NCI-H128 (cell line): ENCODE measurements around the gene PIGK.
"Not testable (repeated sequence)": the region's sequence is repeated elsewhere in the genome, so short reads cannot be mapped to it uniquely, and the experiment has no call there.

ENCODE experiments used
- DNase-seq: peaks from one replicate; lab custom pipeline; 2025; ENCODE audit not compliant: unreplicated experiment; lab: John Stamatoyannopoulos, UW

The PIGK gene

DNA sequence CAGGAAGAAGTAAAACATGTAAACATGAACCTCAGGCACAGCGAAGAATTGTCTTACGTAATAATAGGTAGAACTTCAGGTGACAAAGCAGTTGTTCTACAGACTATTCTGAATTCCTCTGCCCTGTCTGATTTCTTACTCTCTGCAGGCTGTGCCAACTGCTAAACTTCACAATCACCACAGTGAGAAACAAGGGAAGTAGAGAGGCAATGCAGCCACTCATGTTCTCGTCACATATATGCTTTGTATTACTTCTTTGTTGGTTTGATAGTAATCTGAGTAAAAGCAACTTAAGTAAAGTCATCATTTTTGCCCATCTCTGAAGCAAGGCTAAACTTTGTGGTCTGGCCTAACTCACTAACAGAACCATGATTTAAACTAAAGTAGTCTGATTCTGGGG lies 21.9 kb downstream of the PIGK start:
- no peak for DNase-seq

DNA sequence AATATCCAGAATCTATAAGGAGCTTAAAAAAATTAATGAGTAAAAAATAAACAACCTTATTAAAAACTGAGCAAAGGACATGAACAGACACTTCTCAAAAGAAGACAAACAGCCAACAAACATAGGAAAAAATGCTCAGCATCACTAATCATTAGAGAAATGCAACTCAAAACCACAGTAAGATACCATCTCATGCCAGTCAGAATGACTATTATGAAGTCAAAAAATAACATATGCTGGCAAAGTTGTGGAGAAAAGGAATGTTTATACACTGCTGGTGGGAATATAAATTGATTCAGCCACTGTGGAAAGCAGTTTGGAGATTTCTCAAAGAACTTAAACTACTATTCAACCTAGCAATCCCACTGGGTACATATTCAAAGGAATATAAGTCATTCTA lies 25.3 kb downstream of the PIGK start:
- DNase-seq: no peak

DNA sequence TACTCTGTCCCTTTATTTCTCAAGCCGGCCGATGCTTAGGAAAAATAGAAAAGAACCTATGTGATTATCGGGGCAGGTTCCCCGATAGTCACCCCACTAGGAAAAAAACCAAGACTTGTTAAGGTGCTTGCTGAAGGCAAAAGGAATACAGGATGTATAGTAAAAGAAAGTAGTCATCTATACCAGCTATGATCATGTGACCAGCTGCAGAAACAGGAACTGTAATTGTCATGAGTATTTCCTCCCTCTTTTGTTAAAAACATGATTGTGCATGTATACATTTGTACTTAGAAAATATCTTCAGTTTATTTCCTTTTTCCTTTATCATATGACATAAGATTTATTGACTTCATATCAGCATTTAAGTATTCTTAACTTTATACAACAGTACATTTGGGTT lies 30.5 kb downstream of the PIGK start:
- no peak for DNase-seq

DNA sequence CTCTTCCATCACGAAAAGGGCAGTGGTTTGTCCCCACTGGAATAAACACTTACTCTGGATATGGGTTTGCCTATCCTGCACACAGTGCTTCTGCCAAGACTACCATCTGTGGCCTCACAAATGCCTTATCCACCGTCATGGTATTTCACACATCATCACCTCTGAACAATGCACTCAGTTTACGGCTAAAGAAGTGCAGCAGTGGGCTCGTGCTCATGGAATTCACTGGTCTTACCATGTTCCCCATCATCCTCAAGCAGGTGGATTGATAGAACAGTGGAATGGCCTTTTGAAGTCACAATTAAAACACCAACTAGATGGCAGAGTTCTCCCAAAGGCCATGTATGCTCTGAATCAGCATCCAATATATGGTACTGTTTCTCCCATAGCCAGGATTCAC lies 32.3 kb downstream of the PIGK start:
- not testable (repeated sequence) for DNase-seq

DNA sequence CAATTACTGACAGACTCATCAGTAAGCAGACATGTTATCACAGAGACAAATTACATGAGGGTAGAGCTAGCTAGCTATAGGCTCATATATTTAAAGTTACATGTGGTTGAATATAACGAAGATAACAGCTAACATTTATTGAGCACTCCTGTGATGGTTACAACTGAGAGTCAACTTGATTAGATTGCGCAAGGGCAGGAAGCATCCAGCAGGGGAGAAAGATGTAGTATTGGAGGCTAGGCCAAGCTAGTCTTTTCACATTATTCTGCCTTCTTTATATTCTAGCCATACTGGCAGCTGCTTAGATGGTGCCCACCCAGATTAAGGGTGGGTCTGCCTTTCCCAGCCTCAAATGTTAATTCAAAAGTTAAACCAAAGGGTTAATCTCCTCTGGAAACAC lies 37.1 kb downstream of the PIGK start:
- DNase-seq: no peak

DNA sequence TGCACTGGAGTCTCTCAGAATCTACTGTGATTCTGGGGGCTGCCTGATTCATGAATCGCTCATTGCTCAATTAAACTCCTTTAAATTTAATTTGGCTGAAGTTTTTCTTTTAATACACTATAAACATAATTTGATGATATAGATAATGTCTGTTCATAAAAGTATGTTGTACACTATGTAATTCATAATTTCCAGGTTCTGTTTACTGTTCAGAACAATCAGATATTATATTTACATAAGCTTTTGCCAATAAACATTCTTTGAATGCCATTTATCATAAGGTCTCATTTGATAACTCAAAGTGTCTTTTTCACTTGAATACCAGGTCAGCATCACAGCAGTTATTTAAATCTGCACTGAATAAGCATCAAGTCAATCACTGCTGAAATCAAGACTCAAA lies 39.6 kb downstream of the PIGK start:
- DNase-seq: no peak

DNA sequence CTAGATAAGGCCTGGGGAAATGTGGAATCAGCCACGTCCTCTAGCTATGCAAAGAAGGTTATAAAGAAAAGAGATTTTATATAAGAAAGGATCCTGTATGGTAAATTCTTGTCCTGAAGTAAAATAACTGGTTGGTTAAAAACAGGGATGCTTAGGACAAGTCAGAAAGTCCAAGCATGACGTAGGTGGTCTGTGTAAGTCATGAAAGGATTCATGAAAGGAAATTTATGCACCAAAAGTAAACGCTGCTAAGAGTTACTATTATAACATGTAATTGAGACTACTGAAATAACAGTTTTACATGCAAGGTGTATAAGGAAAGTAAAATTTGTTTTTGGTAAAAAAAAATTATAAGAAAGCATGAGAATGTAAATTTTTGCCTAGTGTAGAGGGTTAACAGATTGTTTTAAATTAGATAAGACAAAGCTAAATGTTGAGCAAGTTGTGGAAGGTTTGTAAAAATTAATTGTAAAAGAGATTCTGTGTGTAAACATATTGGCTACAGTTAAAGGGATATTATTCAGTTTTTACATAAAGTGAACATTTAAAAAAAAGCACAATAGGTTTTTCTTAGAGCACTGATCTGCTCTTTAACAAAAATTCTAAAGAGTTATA lies 43.9 kb downstream of the PIGK start:
- no peak for DNase-seq

DNA sequence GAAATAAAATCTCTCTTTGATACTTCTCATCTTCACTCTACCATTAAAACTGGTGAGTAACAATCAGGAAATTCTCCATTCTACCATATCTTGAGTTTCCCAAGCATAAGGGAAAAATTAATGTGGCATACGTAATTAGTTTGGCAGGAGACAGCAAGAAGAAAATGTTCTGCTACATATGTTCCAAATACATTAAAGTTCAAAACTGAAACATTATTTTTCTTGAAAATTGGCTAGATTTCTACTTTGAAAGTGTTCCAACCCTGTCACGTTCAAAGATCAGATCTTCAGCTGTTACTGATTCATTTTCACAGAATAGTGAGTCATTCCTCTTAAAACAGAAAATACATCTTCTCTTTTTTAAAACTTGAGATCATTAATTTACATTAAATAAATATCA lies 48.5 kb downstream of the PIGK start:
- no peak for DNase-seq

DNA sequence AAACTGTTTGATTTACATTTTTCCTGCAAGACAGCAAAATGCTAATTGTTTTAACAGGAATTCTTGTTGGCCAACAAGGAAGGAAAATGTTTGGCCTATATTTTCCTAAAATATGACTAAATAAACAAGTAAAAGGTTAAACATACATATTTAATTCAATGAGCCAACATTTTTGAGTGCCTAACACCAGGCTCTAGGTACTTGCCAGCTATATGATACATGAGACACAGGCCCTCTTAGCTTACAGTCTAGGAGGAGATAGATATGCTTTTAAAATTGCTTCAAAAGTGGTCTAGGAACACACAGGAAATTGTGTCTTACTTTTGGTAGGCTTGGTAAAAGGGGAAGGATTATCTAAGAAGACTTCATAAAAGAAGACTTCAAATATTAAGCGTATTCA lies 50.9 kb downstream of the PIGK start:
- DNase-seq: no peak

DNA sequence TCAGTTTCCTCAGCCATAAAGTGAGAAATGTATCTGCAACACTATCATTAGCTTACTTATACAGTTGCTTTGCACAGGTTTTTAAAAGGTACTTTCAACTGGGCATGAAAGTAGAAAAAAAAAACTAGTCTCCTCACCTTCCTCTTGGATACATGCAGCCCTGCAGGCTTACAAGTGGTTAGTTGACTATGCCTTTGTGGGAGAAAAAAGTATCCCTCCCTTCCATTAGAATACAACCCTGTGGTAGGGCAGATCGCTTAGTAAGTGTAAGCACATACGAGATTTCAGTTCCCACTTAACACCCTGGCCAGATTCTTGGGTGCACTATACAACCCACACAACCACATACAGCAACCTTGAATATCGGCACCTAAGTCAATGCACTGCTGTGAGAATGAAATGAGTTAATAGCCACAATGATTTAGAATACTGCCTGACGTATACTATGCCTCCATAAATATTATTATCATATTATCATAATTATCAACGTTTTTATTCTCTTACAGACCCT lies 54.7 kb downstream of the PIGK start:
- DNase-seq: no peak

DNA sequence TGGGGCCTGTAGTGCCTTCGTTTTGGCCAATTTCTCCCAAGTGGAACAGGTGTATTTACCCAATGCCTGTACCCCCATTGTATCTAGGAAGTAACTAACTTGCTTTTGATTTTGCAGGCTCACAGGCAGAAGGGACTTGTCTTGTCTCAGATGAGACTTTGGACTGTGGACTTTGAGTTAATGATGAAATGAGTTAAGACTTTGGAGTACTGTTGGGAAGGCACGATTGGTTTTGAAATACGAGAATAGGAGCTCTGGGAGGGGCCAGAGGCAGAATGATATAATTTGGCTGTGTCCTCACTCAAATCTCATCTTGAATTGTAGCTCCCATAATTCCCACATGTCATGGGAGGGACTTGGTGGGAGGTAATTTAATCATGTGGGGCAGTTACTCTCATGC lies 59.5 kb downstream of the PIGK start:
- DNase-seq: not testable (repeated sequence)

DNA sequence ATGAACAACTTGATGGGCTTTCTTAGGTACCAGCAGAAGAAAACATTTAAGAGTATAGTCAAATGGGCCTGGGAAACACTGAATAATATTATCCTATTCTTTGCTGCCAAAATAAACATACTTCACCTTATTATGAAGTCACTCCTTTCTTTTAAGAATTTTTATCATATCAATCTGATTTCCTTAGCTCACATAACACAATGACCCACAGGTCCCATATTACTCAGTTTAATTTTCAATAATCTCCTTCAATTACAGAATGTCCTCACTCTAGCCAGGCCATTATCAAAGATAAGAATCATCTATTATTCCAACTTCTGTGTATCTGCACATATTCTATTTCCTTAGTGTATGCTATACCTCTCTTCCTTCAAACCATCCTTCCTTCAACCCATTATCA lies 63.0 kb downstream of the PIGK start:
- no peak for DNase-seq

DNA sequence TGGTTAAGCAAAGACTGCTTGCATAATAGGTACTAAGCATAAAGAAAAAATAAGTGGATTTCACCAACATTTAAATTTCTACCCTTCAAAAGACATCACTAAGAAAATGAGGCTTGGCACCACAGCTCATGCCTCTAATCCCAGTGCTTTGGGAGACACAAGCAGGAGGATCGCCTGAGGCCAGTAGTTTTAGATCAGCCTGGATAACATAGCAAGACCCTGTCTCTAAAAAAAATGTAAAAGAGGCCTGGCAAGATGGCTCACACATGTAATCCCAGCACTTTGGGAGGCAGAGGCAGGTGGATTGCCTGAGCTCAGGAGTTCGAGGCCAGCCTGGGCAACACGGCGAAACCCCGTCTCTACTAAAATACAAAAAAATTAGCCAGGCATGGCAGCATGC lies 73.0 kb downstream of the PIGK start:
- DNase-seq: no peak

DNA sequence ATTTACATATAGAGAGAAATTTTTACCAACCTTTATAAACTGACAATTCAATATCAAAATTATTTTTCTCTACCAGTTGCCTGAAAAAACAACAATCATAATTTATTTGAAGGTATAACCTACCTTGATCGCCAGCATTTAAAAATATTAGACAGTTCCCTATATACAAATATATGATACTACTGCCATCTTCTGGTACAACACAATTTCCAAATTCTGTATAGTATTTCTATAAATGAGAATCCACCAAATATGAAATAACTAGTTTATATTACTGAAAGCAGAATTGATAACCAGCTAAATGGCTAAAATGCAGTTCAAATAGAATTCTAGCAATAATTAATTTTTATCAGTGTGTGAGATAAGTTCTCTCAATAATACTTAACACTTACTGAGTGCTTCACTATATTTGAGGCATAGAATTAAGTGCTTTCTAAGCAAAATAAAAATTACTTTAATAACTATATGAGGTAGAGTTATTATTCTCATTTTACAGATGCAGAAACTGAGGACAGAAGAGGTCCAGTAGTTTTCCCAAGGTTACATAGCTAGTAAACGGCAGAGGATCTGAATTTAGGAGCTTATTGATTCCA lies 75.6 kb downstream of the PIGK start:
- peak; percentile 5 for DNase-seq

DNA sequence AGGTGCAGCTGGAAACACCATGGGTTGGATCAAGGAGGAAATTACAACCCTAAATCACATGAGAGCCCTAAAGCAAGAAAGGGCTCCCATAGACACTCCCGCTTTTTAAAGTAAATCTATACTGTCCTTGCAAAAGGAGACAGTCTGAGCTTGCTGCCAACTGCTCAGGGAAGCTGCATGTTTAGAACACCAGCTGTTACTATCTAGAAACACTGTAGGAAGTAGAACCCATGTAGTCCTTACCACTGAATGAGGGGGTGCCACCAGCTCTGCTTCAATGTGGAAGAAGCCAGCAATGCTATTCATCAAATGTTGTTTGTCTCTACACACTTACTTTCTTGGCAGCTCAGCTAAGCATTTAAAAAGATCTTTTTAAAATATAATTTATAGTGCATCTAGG lies 79.8 kb downstream of the PIGK start:
- no peak for DNase-seq

DNA sequence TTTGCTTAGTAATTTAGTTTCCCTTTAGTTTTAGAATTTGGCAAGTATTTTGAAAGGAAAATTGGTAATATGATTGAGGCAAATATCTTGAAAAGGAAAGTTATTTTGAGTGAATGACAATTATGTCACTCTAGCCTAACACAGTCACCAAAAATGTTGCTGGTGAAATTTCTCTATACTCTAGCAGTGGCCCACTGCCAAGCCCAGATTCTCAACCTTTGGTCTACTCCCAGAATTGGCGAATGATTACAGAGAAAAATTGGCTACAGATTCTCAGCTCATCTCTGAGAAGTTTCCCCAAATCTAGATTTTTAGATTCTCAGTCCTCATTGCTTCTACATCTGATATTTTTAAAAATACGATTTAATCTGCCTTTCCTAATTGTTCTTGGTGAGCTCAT lies 84.9 kb downstream of the PIGK start:
- no peak for DNase-seq

DNA sequence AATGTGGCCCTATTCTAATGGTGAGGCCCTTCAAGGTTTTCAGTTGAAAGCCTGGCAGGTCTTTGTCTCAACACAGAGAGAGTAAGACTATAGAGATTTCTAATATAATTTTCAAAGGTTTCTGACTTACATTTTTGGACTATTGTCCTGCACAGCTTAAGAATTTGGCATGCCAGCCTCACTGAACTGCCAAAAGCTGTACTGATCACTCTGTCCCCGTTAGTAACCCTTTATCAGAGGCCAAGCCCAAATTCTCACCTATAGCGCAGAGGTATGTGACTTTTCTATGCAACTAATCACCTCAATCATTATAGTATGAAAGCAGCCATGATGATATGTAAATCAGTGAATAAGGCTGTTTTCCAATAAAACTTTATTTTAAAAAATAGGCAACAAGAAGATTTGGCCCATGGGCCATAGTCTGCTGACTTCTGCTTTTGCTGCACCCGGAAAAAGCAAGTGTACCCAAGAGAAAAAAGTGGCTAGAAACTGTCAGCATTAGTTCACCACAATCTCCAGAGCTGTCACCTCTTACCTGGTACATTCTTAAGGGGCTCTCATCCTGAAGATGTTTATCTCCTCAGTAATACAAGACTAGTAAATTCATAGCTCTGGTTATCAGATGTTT lies 85.4 kb downstream of the PIGK start:
- no peak for DNase-seq

DNA sequence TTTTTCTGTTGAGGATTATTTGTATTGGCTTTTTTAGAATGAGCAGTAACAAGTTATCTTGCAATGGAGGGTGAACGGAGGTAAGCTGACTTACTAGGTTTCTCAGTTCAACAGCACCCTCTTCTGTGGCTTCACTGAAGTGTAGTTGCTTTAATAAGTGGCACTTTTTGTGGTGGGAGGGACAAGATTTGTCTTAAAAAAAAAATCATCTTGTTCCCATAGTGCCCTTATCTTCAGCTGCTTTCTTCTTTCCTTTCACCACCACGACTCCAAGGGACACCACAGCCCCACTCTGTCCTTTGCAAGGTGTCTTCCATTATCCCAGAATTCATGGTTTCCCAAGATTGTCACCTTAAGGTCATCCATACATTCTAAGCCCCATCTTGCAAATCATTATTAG lies 92.9 kb downstream of the PIGK start:
- peak; percentile 26 for DNase-seq

DNA sequence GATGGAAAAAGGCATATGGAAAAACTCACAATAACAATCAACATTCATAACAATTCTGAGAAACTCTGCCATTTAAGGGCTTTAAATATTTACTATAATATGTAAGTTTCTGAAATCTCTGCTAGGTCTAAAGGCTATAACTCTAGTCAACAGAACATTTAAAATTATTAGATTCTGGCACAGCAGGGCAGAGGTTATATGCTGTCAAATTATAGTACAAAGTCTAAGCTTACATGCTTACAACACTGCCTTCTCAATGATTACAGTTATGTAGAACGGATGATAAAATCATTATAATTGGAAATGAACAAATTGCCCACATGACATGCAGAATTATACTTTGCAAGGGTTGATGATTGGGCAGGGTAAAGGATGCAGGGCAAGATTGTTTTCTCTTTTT lies 97.7 kb downstream of the PIGK start:
- DNase-seq: no peak

DNA sequence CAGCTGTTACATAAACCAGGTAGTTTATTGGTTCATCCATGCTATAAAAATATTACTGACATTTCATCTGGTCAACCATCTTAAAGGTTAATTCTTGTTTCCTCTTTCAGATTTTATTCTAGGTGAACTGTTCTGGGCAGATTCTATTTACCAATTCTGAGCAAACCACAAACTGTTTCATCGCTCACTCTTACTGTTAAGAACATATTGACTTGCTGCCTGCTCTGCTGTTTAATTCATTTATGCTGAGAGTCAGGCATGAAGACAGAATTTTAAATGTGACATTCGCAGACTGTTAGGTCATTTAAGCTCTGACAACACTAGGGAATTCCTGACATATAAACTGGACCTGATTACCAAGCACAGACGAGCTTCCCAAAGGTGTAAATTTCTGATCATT lies 98.3 kb downstream of the PIGK start:
- DNase-seq: no peak

DNA sequence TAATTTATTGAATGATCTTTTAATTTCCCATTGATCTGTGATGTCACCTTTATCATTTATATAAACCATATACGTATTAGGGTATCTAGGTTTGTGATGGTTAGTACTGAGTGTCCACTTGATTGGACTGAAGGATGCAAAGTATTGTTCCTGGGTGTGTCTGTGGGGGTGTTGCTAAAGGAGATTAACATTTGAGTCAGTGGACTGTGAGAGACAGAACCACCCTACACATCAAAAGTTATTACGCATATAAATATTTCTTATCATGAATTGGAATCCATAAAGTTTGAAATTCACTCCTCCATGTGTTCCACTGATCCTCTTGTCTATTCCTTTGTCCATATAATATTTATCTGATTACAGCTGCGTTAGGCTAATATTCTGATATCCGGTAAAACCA lies 100.5 kb downstream of the PIGK start:
- no peak for DNase-seq

DNA sequence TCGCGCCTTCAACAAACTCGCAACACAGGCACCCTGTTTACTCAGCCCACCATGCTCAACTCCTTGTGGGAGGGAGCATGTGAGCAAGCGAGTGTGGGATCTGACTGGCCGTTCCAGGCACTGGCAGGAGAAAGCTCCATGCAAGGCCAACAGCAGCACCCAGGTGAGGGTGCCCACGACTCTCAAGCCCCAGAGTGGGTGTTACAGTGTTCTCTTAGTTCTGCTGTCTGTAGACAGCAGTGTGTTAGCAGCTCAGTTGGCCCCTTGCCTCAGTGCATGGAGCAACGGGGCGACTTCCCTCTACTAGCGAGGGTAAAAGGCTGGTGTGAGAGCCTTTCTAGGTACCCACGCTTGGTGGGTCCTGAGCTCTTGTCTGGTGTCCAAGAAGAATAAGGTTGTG lies 114.6 kb downstream of the PIGK start:
- no peak for DNase-seq

DNA sequence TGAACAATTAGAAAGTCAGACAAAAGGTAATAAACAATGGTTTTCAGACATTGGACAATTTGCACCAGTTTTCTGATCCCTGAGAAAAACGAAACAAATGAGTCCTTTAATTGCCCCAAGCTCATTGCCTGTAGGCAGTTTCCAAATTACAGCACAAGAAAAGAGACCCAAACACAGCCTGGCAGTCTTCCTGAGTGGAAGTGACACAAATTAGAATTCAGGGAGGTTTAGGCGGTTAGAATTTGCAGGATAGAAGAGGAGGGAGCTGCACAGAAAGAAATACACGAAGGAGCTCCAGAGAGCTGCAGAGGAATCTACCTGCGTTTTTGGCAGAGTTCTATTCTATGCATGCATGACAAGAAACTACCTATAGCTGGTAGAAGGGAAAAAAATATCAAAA lies 115.7 kb downstream of the PIGK start:
- no peak for DNase-seq
